ENCODE results near the gene TRABD2A. TPM values are rescaled to one million over a fixed set of nuclear protein-coding genes. Genes with fewer than 3 reads are reported as not detected.
A peak's percentile ranks its signal among the peaks of the same experiment; 100 is the strongest.

TRABD2A gene
- total and polyA plus RNA-seq, 2 of the 13 experiments (the other 11 are each of a cell fraction or from before 2014, with no cell fraction given), result 0.15 TPM; not detected in 1

GRCh38 chr2:84881581-84882413 lies 913 bp upstream of the TRABD2A start (continued):
- TF ChIP-seq CEBPB (IDR thresholded peaks at IDR 0.05; ENCODE audit: borderline replicate concordance, low read depth, low read length) (no peak), PPARG (CRISPR knock-in tag; conservative IDR thresholded peaks at IDR 0.05) (peak; percentile 45; the same call in 1 of the 2 replicates), ZNF639 (CRISPR knock-in tag; conservative IDR thresholded peaks at IDR 0.05) (0 out of 2 replicates have a peak, but pooled peaks have one; percentile 37), RNF2 (conservative IDR thresholded peaks at IDR 0.05; ENCODE audit: low read depth) (0 out of 2 replicates have a peak, but pooled peaks have one; percentile 41), RAD21 (CRISPR knock-in tag; IDR thresholded peaks at IDR 0.05) (peak; percentile 77), SALL1 (CRISPR knock-in tag; IDR thresholded peaks at IDR 0.05) (peak; percentile 40; the same call in 1 of the 2 replicates), ZNF746 (CRISPR knock-in tag; IDR thresholded peaks at IDR 0.05) (peak; percentile 47; the same call in 1 of the 2 replicates), ZNF513 (CRISPR knock-in tag; conservative IDR thresholded peaks at IDR 0.05) (no peak), ZNF614 (CRISPR knock-in tag; IDR thresholded peaks at IDR 0.05; ENCODE audit: borderline replicate concordance) (peak; percentile 56; the same call in 1 of the 2 replicates), STAG1 (CRISPR knock-in tag; IDR thresholded peaks at IDR 0.05) (peak; percentile 86), ZNF724P (CRISPR knock-in tag; IDR thresholded peaks at IDR 0.05; ENCODE audit: borderline replicate concordance) (no peak), ZNF597 (CRISPR knock-in tag; IDR thresholded peaks at IDR 0.05) (no peak), HNF1B (CRISPR knock-in tag; IDR thresholded peaks at IDR 0.05) (peak; percentile 51; the same call in 1 of the 2 replicates), DRAP1 (CRISPR knock-in tag; IDR thresholded peaks at IDR 0.05) (0 out of 2 replicates have a peak, but pooled peaks have one; percentile 18), EZH2 (conservative IDR thresholded peaks at IDR 0.05; ENCODE audit: low read depth, low read length) (peak; percentile 100), ZXDC (CRISPR knock-in tag; IDR thresholded peaks at IDR 0.05) (no peak), KAT8 (CRISPR knock-in tag; IDR thresholded peaks at IDR 0.05) (0 out of 2 replicates have a peak, but pooled peaks have one; percentile 22), MTERF4 (CRISPR knock-in tag; IDR thresholded peaks at IDR 0.05) (0 out of 2 replicates have a peak, but pooled peaks have one; percentile 7)
